Activated CD4-positive, alpha-beta T cell treated with anti-CD3 and anti-CD28 coated beads, Interleukin-2, amount 10 ng/mL, durations not matched to agents 7 days and 5 days (primary cell): Measurements from ENCODE around the gene SLAMF9. TPM values are rescaled to one million over a fixed set of nuclear protein-coding genes. Genes with fewer than 3 reads are reported as not detected.
A peak's percentile ranks its signal among the peaks of the same experiment; 100 is the strongest.

Source experiments
- CTCF ChIA-PET: fragments of 350-600 bp; sonication (Branson Sonifier 250); formaldehyde crosslinking; loops from one replicate; lab custom pipeline; 2021; ENCODE audit warnings: antibody characterized with exemption; lab: Charles Lee
- POLR2A ChIA-PET: fragments of 350-600 bp; sonication (Branson Sonifier 250); formaldehyde crosslinking; loops from one replicate; lab custom pipeline; 2021; ENCODE audit warnings: antibody characterized with exemption; lab: Charles Lee
- DNase-seq: peaks from one replicate; pipeline ENCODE4 v3.0.0-alpha.2; 2020
- H3K27ac Mint-ChIP-seq: one replicate; pipeline ENCODE4 v1.8.0; 2021; ENCODE audit warnings: mild to moderate bottlenecking, moderate library complexity, mixed read lengths
- H3K27me3 Mint-ChIP-seq: one replicate; pipeline ENCODE4 v1.8.0; 2021; ENCODE audit warnings: mixed read lengths
- H3K36me3 Mint-ChIP-seq: one replicate; pipeline ENCODE4 v1.8.0; 2021; ENCODE audit warnings: low read depth, mixed read lengths
- H3K4me1 Mint-ChIP-seq: one replicate; pipeline ENCODE4 v1.8.0; 2021; ENCODE audit warnings: mixed read lengths
- H3K4me3 Mint-ChIP-seq: one replicate; pipeline ENCODE4 v1.8.0; 2021; ENCODE audit warnings: mild to moderate bottlenecking, moderate library complexity, mixed read lengths
- H3K9me3 Mint-ChIP-seq: one replicate; pipeline ENCODE4 v1.8.0; 2021; ENCODE audit warnings: mixed read lengths
- total RNA-seq, 2 experiments: library from RNA; stranded (reverse); gene quantifications; one replicate each; pipeline ENCODE4 v1.2.3, GENCODE V29; 2021

SLAMF9 gene
- total RNA-seq, 2 experiments from 2014 or later: not detected

DNA sequence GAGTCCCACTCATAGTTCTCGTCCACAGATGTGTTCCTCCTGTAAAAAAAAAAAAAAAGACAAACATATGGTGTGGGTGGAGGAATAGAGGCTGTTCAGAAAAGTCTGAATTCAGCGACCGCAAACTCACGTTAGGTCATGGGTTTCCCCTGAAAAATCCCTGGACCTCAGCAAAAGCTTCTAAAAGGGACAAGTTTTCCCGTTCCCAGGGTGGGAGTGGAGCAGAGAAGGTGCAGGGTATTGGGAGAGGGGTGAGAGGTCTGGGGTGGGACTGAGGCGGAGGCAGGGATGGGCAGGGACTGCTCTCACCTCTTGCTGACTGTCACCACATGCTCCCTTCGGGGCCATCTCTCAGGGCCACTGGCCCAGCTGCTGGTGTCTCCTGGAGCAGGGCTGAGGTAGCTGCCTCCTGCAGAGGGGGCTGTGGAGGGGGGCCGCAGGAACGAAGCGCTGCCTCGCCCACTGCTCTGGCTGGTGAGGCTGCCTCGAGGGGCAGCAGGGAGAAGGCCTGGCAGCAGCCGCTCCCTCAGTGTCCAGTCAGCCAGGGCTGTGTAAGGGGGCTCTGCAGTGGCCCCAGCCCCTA is 26.1 kb downstream of the SLAMF9 start:
- H3K4me1 Mint-ChIP-seq: peaks cover 17% of the 10 kb centered on the region
- no peak for DNase-seq
- no peaks in the 10 kb centered on the region for H3K27me3 Mint-ChIP-seq
- H3K27ac Mint-ChIP-seq: no peak overlapping the region
- POLR2A ChIA-PET: no interaction called here
- no peaks in the 10 kb centered on the region for H3K9me3 Mint-ChIP-seq
- H3K4me3 Mint-ChIP-seq: no peak overlapping the region
- H3K36me3 Mint-ChIP-seq: peaks cover 12% of the 10 kb centered on the region
- CTCF ChIA-PET: interaction anchor here (0.7 to 1.0 kb wide), 2 partner anchors 12 to 105 kb away, joined by 3 to 4 read pairs; no protein-coding TSS in a partner anchor

- Mint-ChIP-seq H3K4me3 (no peak overlapping the region), H3K27me3 (no peaks in the 10 kb centered on the region), H3K36me3 (peaks cover 14% of the 10 kb centered on the region), H3K4me1 (peaks cover 21% of the 10 kb centered on the region), H3K9me3 (no peaks in the 10 kb centered on the region), H3K27ac (peak overlapping the region; percentile 39)
- DNase-seq: no peak
- ChIA-PET POLR2A (no interaction called here), CTCF (interaction anchor here (0.7 to 1.0 kb wide), 2 partner anchors 12 to 105 kb away, joined by 3 to 4 read pairs; no protein-coding TSS in a partner anchor)
These were observed 26.7 kb downstream of the SLAMF9 start for GRCh38 chr1:159927211-159927848.

DNA sequence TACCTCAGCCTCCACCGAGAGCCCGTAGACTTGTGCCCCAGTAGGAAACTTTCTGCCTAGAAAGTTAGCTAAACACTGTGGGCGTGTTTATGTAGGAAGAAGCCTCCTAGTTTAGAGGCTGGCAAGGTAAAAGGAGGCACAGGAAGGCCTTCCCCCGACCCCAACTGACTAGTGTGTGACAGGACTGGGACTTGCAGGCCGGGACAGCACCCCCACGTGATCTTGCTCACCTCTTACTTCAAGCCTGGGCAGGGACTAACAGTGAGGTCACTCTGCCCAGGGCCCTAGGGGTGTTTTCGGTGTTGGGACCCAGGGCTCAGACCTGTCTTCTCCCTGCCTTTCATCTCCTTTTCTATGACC is 28.3 kb downstream of the SLAMF9 start:
- peak overlapping the region; percentile 95 for H3K27ac Mint-ChIP-seq
- POLR2A ChIA-PET: interaction anchor here (0.6 to 1.0 kb wide), 2 partner anchors 12 to 47 kb away, joined by 3 to 4 read pairs; no protein-coding TSS in a partner anchor

GRCh38 chr1:159924791-159925718 is 29.0 kb downstream of the SLAMF9 start, which contains the start of gene TAGLN2:
Gene TAGLN2 (minus strand): TSS chr1:159925507. CDS start chr1:159920509, 4,998 bp downstream.
- DNase-seq: peak; percentile 90
- peaks cover 43% of the 10 kb centered on the region for H3K4me1 Mint-ChIP-seq
- no peaks in the 10 kb centered on the region for H3K9me3 Mint-ChIP-seq
- H3K27me3 Mint-ChIP-seq: no peaks in the 10 kb centered on the region
- ChIA-PET CTCF (interaction anchor here (1.0 to 2.3 kb wide), 6 partner anchors 10 to 83 kb away, joined by 4 to 13 read pairs (median 5); partner anchors contain the start of gene IGSF9), POLR2A (interaction anchor here (0.6 to 1.0 kb wide), 2 partner anchors 11 to 46 kb away, joined by 3 to 4 read pairs; no protein-coding TSS in a partner anchor)
- peaks cover 32% of the 10 kb centered on the region for H3K36me3 Mint-ChIP-seq
- peak within 1 kb of the TSS; percentile 89 for H3K4me3 Mint-ChIP-seq
- H3K27ac Mint-ChIP-seq: peak within 1 kb of the TSS; percentile 95

More for the DNA sequence above, 28.3 kb downstream of the SLAMF9 start:
- Mint-ChIP-seq H3K9me3 (no peaks in the 10 kb centered on the region), H3K27me3 (no peaks in the 10 kb centered on the region), H3K4me1 (peaks cover 37% of the 10 kb centered on the region), H3K36me3 (peaks cover 26% of the 10 kb centered on the region), H3K4me3 (peak overlapping the region; percentile 89)
- CTCF ChIA-PET: interaction anchor here (1.0 to 2.3 kb wide), 3 partner anchors 9 to 20 kb away, joined by 4 to 13 read pairs (median 4); partner anchors contain the start of gene IGSF9
- no peak for DNase-seq

GRCh38 chr1:159924025-159924790 is 29.8 kb downstream of the SLAMF9 start:
- CTCF ChIA-PET: interaction anchor here (1.2 to 2.3 kb wide), 7 partner anchors 9 to 103 kb away, joined by 3 to 13 read pairs (median 6); no protein-coding TSS in a partner anchor
- H3K4me3 Mint-ChIP-seq: peak overlapping the region; percentile 89
- peaks cover 52% of the 10 kb centered on the region for H3K4me1 Mint-ChIP-seq

GRCh38 chr1:159923203-159924024 is 30.6 kb downstream of the SLAMF9 start:
- peaks cover 58% of the 10 kb centered on the region for H3K4me1 Mint-ChIP-seq
- peaks cover 47% of the 10 kb centered on the region for H3K36me3 Mint-ChIP-seq
- peak; percentile 93 for DNase-seq
- CTCF ChIA-PET: interaction anchor here (1.1 to 1.9 kb wide), 10 partner anchors 8 to 143 kb away, joined by 3 to 8 read pairs (median 4); partner anchors contain the start of genes DUSP23 and IGSF9
- H3K27me3 Mint-ChIP-seq: no peaks in the 10 kb centered on the region
- POLR2A ChIA-PET: no interaction called here
- peak overlapping the region; percentile 89 for H3K4me3 Mint-ChIP-seq
- no peaks in the 10 kb centered on the region for H3K9me3 Mint-ChIP-seq
- H3K27ac Mint-ChIP-seq: peak overlapping the region; percentile 95

More at GRCh38 chr1:159924025-159924790, 29.8 kb downstream of the SLAMF9 start:
- no peaks in the 10 kb centered on the region for H3K27me3 Mint-ChIP-seq
- peak; percentile 69 for DNase-seq
- POLR2A ChIA-PET: no interaction called here
- peaks cover 40% of the 10 kb centered on the region for H3K36me3 Mint-ChIP-seq
- H3K27ac Mint-ChIP-seq: peak overlapping the region; percentile 95
- H3K9me3 Mint-ChIP-seq: no peaks in the 10 kb centered on the region

- peak overlapping the region; percentile 95 for H3K27ac Mint-ChIP-seq
- H3K9me3 Mint-ChIP-seq: no peaks in the 10 kb centered on the region
- peak overlapping the region; percentile 89 for H3K4me3 Mint-ChIP-seq
- DNase-seq: no peak
- peaks cover 54% of the 10 kb centered on the region for H3K36me3 Mint-ChIP-seq
- peaks cover 65% of the 10 kb centered on the region for H3K4me1 Mint-ChIP-seq
- H3K27me3 Mint-ChIP-seq: no peaks in the 10 kb centered on the region
- ChIA-PET CTCF (interaction anchor here (0.6 to 1.9 kb wide), 12 partner anchors 12 to 142 kb away, joined by 3 to 8 read pairs (median 4); partner anchors contain the start of genes DUSP23 and IGSF9), POLR2A (no interaction called here)
These were observed 31.4 kb downstream of the SLAMF9 start for GRCh38 chr1:159922511-159923202.

GRCh38 chr1:159921700-159922504 is 32.1 kb downstream of the SLAMF9 start:
- Mint-ChIP-seq H3K27me3 (no peaks in the 10 kb centered on the region), H3K4me1 (peaks cover 70% of the 10 kb centered on the region), H3K27ac (peak overlapping the region; percentile 95), H3K4me3 (peak overlapping the region; percentile 89), H3K9me3 (no peaks in the 10 kb centered on the region), H3K36me3 (peaks cover 59% of the 10 kb centered on the region)
- CTCF ChIA-PET: interaction anchor here (0.6 to 1.7 kb wide), 8 partner anchors 13 to 157 kb away, joined by 3 to 6 read pairs (median 3); partner anchors contain the start of genes DUSP23 and IGSF9
- POLR2A ChIA-PET: no interaction called here
- DNase-seq: peak; percentile 39

GRCh38 chr1:159921251-159921650 is 32.8 kb downstream of the SLAMF9 start:
- peak overlapping the region; percentile 89 for H3K4me3 Mint-ChIP-seq
- peaks cover 71% of the 10 kb centered on the region for H3K4me1 Mint-ChIP-seq
- POLR2A ChIA-PET: no interaction called here
- peak overlapping the region; percentile 95 for H3K27ac Mint-ChIP-seq
- peaks cover 62% of the 10 kb centered on the region for H3K36me3 Mint-ChIP-seq
- CTCF ChIA-PET: interaction anchor here (1.1 to 1.2 kb wide), 2 partner anchors 122 to 158 kb away, joined by 3 to 4 read pairs; no protein-coding TSS in a partner anchor
- DNase-seq: no peak
- no peaks in the 10 kb centered on the region for H3K27me3 Mint-ChIP-seq
- H3K9me3 Mint-ChIP-seq: no peaks in the 10 kb centered on the region

GRCh38 chr1:159920651-159921050 is 33.4 kb downstream of the SLAMF9 start:
- ChIA-PET POLR2A (no interaction called here), CTCF (interaction anchor here (0.6 kb wide), 1 partner anchor 25 kb away, joined by 4 read pairs; no protein-coding TSS in a partner anchor)
- Mint-ChIP-seq H3K27ac (peak overlapping the region; percentile 95), H3K27me3 (no peaks in the 10 kb centered on the region), H3K36me3 (peaks cover 68% of the 10 kb centered on the region), H3K4me1 (peaks cover 69% of the 10 kb centered on the region), H3K9me3 (no peaks in the 10 kb centered on the region), H3K4me3 (peak overlapping the region; percentile 89)
- DNase-seq: no peak
